Neutrophil (primary cell): ENCODE measurements around the gene JAM2.

Experiments
- H3K27ac ChIP-seq: fragments of 200-600 bp; sonication (generic); 2 replicates; pipeline ENCODE4 v1.5.1; 2016; ENCODE audit warnings: mild to moderate bottlenecking, moderate library complexity
- H3K27me3 ChIP-seq: fragments of 200-600 bp; sonication (generic); 2 replicates; pipeline ENCODE4 v1.6.0; 2016; ENCODE audit warnings: mild to moderate bottlenecking
- H3K36me3 ChIP-seq: fragments of 200-600 bp; sonication (generic); 2 replicates; pipeline ENCODE4 v1.5.1; 2017
- H3K4me1 ChIP-seq, 2 experiments: fragments of 200-600 bp in 1 of 2; sonication (generic) in 1 of 2; 1 replicate in 1 of 2; 2 replicates in 1 of 2; pipeline versions ENCODE4 v1.5.1 to v1.6.1; 2013 to 2016; ENCODE audit warnings: low read depth in 1 of 2, low read length in 1 of 2, mild to moderate bottlenecking in 1 of 2, moderate library complexity in 1 of 2; ENCODE audit not compliant: control insufficient read depth in 1 of 2, insufficient read depth in 1 of 2
- H3K4me3 ChIP-seq, 2 experiments: fragments of 200-600 bp in 1 of 2; sonication (generic) in 1 of 2; 1 replicate in 1 of 2; 2 replicates in 1 of 2; pipeline ENCODE4 v1.5.1; 2013 to 2016; ENCODE audit warnings: low read depth in 1 of 2, low read length in 1 of 2, mild to moderate bottlenecking in 1 of 2, moderate library complexity in 1 of 2
- H3K9me3 ChIP-seq: fragments of 200-600 bp; sonication (generic); 2 replicates; pipeline ENCODE4 v1.5.1; 2016
- CTCF ChIP-seq: fragments of 200-600 bp; sonication (generic); IDR thresholded peaks from 2 replicates; pipeline ENCODE4 v1.5.1; 2016; ENCODE audit warnings: antibody characterized with exemption

The JAM2 gene

GRCh38 chr21:25638660-25639550, at the start of gene JAM2:
Gene JAM2, plus strand, starts transcription at chr21:25639258. Its CDS starts 564 bp downstream, at chr21:25639822.
- H3K9me3 ChIP-seq, result no peaks in the 10 kb centered on the region
- peaks cover 71% of the 10 kb centered on the region for H3K27me3 ChIP-seq
- no peak within 1 kb of the TSS for H3K27ac ChIP-seq
- no peaks in the 10 kb centered on the region for H3K36me3 ChIP-seq
- no peak for TF ChIP-seq CTCF
- peaks cover 0 to 13% of the 10 kb centered on the region in 2 experiments for H3K4me1 ChIP-seq
- H3K4me3 ChIP-seq, result no peak within 1 kb of the TSS

- no peaks in the 10 kb centered on the region for H3K9me3 ChIP-seq
- H3K27ac ChIP-seq, result no peak overlapping the region
- H3K36me3 ChIP-seq, result peaks cover 50% of the 10 kb centered on the region
- H3K4me1 ChIP-seq, result no peaks in the 10 kb centered on the region
- H3K4me3 ChIP-seq, result no peak overlapping the region
- TF ChIP-seq CTCF, result no peak
- no peaks in the 10 kb centered on the region for H3K27me3 ChIP-seq
These were observed 49.2 kb upstream of the JAM2 start for GRCh38 chr21:25589887-25590286.

GRCh38 chr21:25607151-25608043, 31.7 kb upstream of the JAM2 start, which contains the start of gene MRPL39:
Gene MRPL39, minus strand, starts transcription at chr21:25607481. Its CDS starts 6 bp downstream, at chr21:25607475.
- no peaks in the 10 kb centered on the region for H3K27me3 ChIP-seq
- H3K36me3 ChIP-seq, result peaks cover 20% of the 10 kb centered on the region
- no peak for TF ChIP-seq CTCF
- H3K9me3 ChIP-seq, result no peaks in the 10 kb centered on the region
- H3K27ac ChIP-seq, result peak within 1 kb of the TSS; percentile 57
- peaks cover 14 to 16% of the 10 kb centered on the region in 2 experiments for H3K4me1 ChIP-seq
- peak within 1 kb of the TSS; percentile 75 to 81 for H3K4me3 ChIP-seq

- peak overlapping the region; percentile 75 to 81 for H3K4me3 ChIP-seq
- H3K9me3 ChIP-seq, result no peaks in the 10 kb centered on the region
- peak; percentile 71 for TF ChIP-seq CTCF
- H3K36me3 ChIP-seq, result peaks cover 12% of the 10 kb centered on the region
- peaks cover 14 to 16% of the 10 kb centered on the region in 2 experiments for H3K4me1 ChIP-seq
- H3K27me3 ChIP-seq, result no peaks in the 10 kb centered on the region
- H3K27ac ChIP-seq, result peak overlapping the region; percentile 57
These were observed 30.9 kb upstream of the JAM2 start for GRCh38 chr21:25608044-25608737.

GRCh38 chr21:25614441-25614840, 24.6 kb upstream of the JAM2 start:
- H3K4me3 ChIP-seq, result no peak overlapping the region
- no peak for TF ChIP-seq CTCF
- no peaks in the 10 kb centered on the region for H3K9me3 ChIP-seq
- no peaks in the 10 kb centered on the region for H3K4me1 ChIP-seq
- H3K27ac ChIP-seq, result no peak overlapping the region
- H3K36me3 ChIP-seq, result no peaks in the 10 kb centered on the region
- H3K27me3 ChIP-seq, result no peaks in the 10 kb centered on the region
